Stomach (tissue), 4 donors: ENCODE measurements around the gene PERM1.
A peak's percentile ranks its signal among the peaks of the same experiment; 100 is the strongest.

Source experiments
- CTCF ChIP-seq, 7 experiments: fragments of 450-650 bp in 4 of 7; fragments of 200-600 bp in 3 of 7; sonication (generic) in 3 of 7; IDR thresholded peaks; one replicate each; pipeline ENCODE4 v1.5.1; 2016 to 2019; ENCODE audit warnings: antibody characterized with exemption in 7 of 7, control low read depth in 2 of 7, mild to moderate bottlenecking in 1 of 7
- POLR2A ChIP-seq, 4 donors: fragments of 450-650 bp; IDR thresholded peaks; one replicate each; pipeline ENCODE4 v1.6.1; 2016; ENCODE audit warnings: antibody characterized with exemption in 4 of 4, control low read depth in 2 of 4, mild to moderate bottlenecking in 1 of 4, moderate library complexity in 1 of 4
- POLR2AphosphoS5 ChIP-seq, 3 donors: sonication (generic); formaldehyde crosslinking; IDR thresholded peaks; one replicate each; pipeline ENCODE4 v1.6.1; 2016; ENCODE audit warnings: antibody characterized with exemption in 3 of 3

- no peak for TF ChIP-seq POLR2A (IDR thresholded peaks at IDR 0.05)
- TF ChIP-seq POLR2AphosphoS5 (IDR thresholded peaks at IDR 0.05), result peak in 1 of 3 donors; percentile 53
- no peak for TF ChIP-seq CTCF (IDR thresholded peaks at IDR 0.05)
Observed at GRCh38 chr1:1024771-1025699, 43.1 kb upstream of the PERM1 start.
